Kasumi-1 (cell line): ENCODE measurements around the gene DCDC2C.
A peak's percentile ranks its signal among the peaks of the same experiment; 100 is the strongest.

Source experiments
- DNase-seq, 2 experiments: peaks; one replicate each; lab custom pipeline; 2025; lab: John Stamatoyannopoulos, UW

The DCDC2C gene

GRCh38 chr2:3743951-3744555, 40.7 kb downstream of the DCDC2C start:
- DNase-seq: no peak

- no peak for DNase-seq
Observed at GRCh38 chr2:3745920-3746319, 42.5 kb downstream of the DCDC2C start.

- no peak for DNase-seq
Observed at GRCh38 chr2:3747032-3747654, 43.8 kb downstream of the DCDC2C start.

- DNase-seq: no peak
Observed at GRCh38 chr2:3747826-3748225, 44.5 kb downstream of the DCDC2C start.

- no peak for DNase-seq
Observed at GRCh38 chr2:3749201-3749600, 45.8 kb downstream of the DCDC2C start.

GRCh38 chr2:3751251-3751650, 47.9 kb downstream of the DCDC2C start:
- DNase-seq: no peak

- DNase-seq: peak; percentile 34 to 55
Observed at GRCh38 chr2:3751806-3752205, 48.4 kb downstream of the DCDC2C start.

GRCh38 chr2:3752376-3752775, 49.0 kb downstream of the DCDC2C start:
- no peak for DNase-seq

GRCh38 chr2:3753561-3753960, 50.2 kb downstream of the DCDC2C start:
- no peak for DNase-seq

- DNase-seq: no peak
Observed at GRCh38 chr2:3754280-3754679, 50.9 kb downstream of the DCDC2C start.

- DNase-seq: no peak
Observed at GRCh38 chr2:3754795-3755194, 51.4 kb downstream of the DCDC2C start.

GRCh38 chr2:3755277-3755676, 51.9 kb downstream of the DCDC2C start:
- DNase-seq: no peak

- no peak for DNase-seq
Observed at GRCh38 chr2:3756306-3756705, 52.9 kb downstream of the DCDC2C start.

- DNase-seq: no peak
Observed at GRCh38 chr2:3758906-3759305, 55.5 kb downstream of the DCDC2C start.

GRCh38 chr2:3759331-3759730, 56.0 kb downstream of the DCDC2C start:
- no peak for DNase-seq

GRCh38 chr2:3759761-3760160, 56.4 kb downstream of the DCDC2C start:
- no peak for DNase-seq

GRCh38 chr2:3761272-3761671, 57.9 kb downstream of the DCDC2C start:
- no peak for DNase-seq

- no peak for DNase-seq
Observed at GRCh38 chr2:3762771-3763447, 59.5 kb downstream of the DCDC2C start.

GRCh38 chr2:3766824-3767223, 63.4 kb downstream of the DCDC2C start:
- no peak for DNase-seq

GRCh38 chr2:3768960-3769765, 65.8 kb downstream of the DCDC2C start:
- no peak for DNase-seq

- DNase-seq: no peak
Observed at GRCh38 chr2:3769766-3770165, 66.4 kb downstream of the DCDC2C start.

- DNase-seq: no peak
Observed at GRCh38 chr2:3770724-3771415, 67.5 kb downstream of the DCDC2C start.
